Endodermal cell (in vitro differentiated cells): ENCODE measurements around the gene CENPP. TPM values are rescaled to one million over a fixed set of nuclear protein-coding genes. Genes with fewer than 3 reads are reported as not detected.
A peak's percentile ranks its signal among the peaks of the same experiment; 100 is the strongest.

Experiments
- DNase-seq: peaks from one replicate; pipeline ENCODE4 v3.0.0-alpha.2; 2017
- H3K27ac ChIP-seq: 2 replicates; pipeline ENCODE4 v1.5.1; 2013; ENCODE audit warnings: mild to moderate bottlenecking, low read depth, low read length, moderate library complexity
- H3K27me3 ChIP-seq: 2 replicates; pipeline ENCODE4 v1.6.1; 2013; ENCODE audit warnings: mild to moderate bottlenecking, low read length, moderate library complexity; ENCODE audit not compliant: insufficient read depth, control insufficient read depth, poor library complexity, severe bottlenecking
- H3K36me3 ChIP-seq: 2 replicates; pipeline ENCODE4 v1.7.0; 2013; ENCODE audit warnings: mild to moderate bottlenecking, low read length, moderate library complexity; ENCODE audit not compliant: control insufficient read depth, insufficient read depth
- H3K4me1 ChIP-seq: one replicate; pipeline ENCODE4 v1.7.0; 2013; ENCODE audit warnings: low read length; ENCODE audit not compliant: control insufficient read depth, insufficient read depth
- H3K4me3 ChIP-seq: 2 replicates; pipeline ENCODE4 v1.5.1; 2013; ENCODE audit warnings: mild to moderate bottlenecking, low read length, moderate library complexity
- H3K9ac ChIP-seq: 2 replicates; pipeline ENCODE4 v1.6.1; 2013; ENCODE audit warnings: mild to moderate bottlenecking, low read length, moderate library complexity; ENCODE audit not compliant: poor library complexity, severe bottlenecking; ENCODE audit errors: extremely low read depth
- H3K9me3 ChIP-seq: 2 replicates; pipeline ENCODE4 v1.6.1; 2013; ENCODE audit warnings: mild to moderate bottlenecking, low read length, moderate library complexity; ENCODE audit not compliant: control insufficient read depth
- H3K27ac Mint-ChIP-seq: 2 replicates; pipeline ENCODE4 v1.8.0; 2020; ENCODE audit warnings: mixed read lengths
- H3K27me3 Mint-ChIP-seq: 2 replicates; pipeline ENCODE4 v1.8.0; 2021; ENCODE audit warnings: mild to moderate bottlenecking, mixed read lengths; ENCODE audit not compliant: insufficient read depth
- H3K36me3 Mint-ChIP-seq: 2 replicates; pipeline ENCODE4 v1.8.0; 2020; ENCODE audit warnings: low read depth, mixed read lengths
- H3K4me1 Mint-ChIP-seq: 2 replicates; pipeline ENCODE4 v1.8.0; 2020; ENCODE audit warnings: mixed read lengths
- H3K4me3 Mint-ChIP-seq: 2 replicates; pipeline ENCODE4 v1.8.0; 2020; ENCODE audit warnings: mild to moderate bottlenecking, moderate library complexity, mixed read lengths
- H3K9me3 Mint-ChIP-seq: 2 replicates; pipeline ENCODE4 v1.8.0; 2020; ENCODE audit warnings: mild to moderate bottlenecking, mixed read lengths
- WGBS, 2 experiments: methylation state at CpG; one replicate each; pipeline versions ENCODE4 v1.1.5 to v1.1.7; 2013; ENCODE audit warnings: missing lambda C conversion rate in 2 of 2, mixed read lengths in 1 of 2; ENCODE audit not compliant: insufficient coverage in 1 of 2, insufficient read length in 1 of 2; 5-methylcytosine and 5-hydroxymethylcytosine counted together
- total RNA-seq, 2 donors: library from RNA; stranded (reverse); fragmentation: NEBNext Ultra II Directional in 1 of 2; extraction: Animal tissue kit (Norgen Biotek cat#: 25700) in 1 of 2; gene quantifications; 2 replicates in 1 of 2; 3 replicates in 1 of 2; pipeline ENCODE4 v1.2.1, GENCODE V29; 2021
- TF ChIP-seq, protein P1 (sequence below): fragments of 200-600 bp; sonication (generic); conservative IDR thresholded peaks from 2 replicates; pipeline ENCODE4 v1.5.0; 2021; ENCODE audit warnings: antibody characterized with exemption, mild to moderate bottlenecking

CENPP gene
- total RNA-seq, 2 donors from 2014 or later = 8.2 to 9.2 TPM

DNA sequence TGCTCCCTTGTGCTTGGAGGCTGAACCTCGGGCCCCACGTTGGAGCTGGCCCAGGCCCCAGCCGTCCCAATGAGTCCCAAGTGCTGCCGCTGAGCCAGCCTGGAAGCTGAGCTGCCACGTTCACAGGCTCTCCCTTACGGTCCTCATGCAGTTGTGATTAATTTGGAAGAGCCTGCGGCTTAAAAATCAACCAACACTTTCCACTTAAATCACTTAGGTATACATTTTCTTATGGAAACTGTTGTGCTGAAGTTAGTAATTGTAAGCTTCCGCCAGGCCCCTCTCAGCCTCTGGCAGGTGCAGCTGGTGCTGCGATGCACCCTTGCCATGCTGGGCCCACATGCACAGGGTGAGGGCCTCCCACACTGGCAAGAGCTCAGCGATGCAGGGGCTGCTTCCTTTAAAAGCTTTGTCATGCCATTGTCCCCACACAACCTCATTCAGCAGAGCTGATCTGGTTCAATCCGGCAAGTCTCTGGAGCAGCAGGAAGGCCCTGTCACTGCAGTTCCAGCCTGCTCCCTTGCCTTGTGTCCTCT lies 283.2 kb downstream of the CENPP start:
- peak overlapping the region; percentile 55 for H3K27ac Mint-ChIP-seq
- H3K9ac ChIP-seq = no peak overlapping the region

DNA sequence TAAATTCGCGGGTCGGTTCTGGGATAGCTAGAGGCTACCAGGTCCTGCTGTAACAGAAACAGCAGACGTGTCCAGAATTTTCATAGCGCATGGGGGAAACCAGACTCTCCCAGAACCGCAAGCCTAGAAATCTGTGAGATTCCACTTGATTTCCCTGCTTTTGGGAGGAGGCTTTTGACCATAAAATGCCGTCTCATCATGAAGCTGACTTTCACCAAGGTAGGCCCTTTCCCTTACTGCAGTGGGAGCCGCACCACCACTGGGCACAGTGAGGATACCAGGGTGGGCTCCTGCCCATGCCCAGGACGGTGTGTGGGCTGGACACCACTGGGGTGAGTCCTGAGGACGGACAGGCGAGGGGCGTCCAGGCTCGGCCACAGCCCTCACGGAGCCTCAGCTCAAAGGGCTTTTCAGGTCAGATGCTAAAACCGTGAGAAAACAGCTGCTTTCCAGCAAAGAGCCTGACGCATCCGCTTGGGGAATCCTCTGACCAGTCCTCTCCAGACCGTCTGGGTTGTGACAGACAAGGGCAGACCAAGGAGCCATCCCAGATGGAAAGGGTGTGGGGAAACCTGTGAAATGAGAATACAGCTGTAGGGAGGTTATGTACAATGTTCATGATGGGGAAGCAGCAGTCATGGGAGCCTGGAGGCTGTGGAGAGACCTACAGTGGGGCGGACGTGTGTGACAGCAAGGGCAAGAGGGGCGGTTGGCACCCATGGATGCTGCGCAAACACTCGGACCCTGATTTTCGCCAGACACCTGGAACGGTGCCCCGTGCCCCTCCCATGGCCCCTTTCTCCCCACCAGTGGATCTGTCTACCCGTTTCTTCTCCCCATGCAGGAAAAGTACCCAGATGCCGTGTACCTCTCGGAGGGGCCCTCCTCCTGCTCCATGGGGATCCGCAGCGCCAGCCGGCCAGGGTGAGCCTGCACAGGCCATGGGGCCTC lies 285.0 kb downstream of the CENPP start:
- Mint-ChIP-seq H3K27me3 (no peaks in the 10 kb centered on the region), H3K36me3 (peaks cover 31% of the 10 kb centered on the region), H3K27ac (peak overlapping the region; percentile 48), H3K4me1 (no peaks in the 10 kb centered on the region), H3K9me3 (peaks cover 6% of the 10 kb centered on the region), H3K4me3 (no peak overlapping the region)
- peaks cover 14% of the 10 kb centered on the region for H3K36me3 ChIP-seq
- H3K4me1 ChIP-seq = no peaks in the 10 kb centered on the region
- 92 to 95% methylated on average over 24 to 32 of the region's 32 CpGs for WGBS, 2 experiments
- H3K9ac ChIP-seq = no peak overlapping the region
- TF ChIP-seq, protein P1, sequence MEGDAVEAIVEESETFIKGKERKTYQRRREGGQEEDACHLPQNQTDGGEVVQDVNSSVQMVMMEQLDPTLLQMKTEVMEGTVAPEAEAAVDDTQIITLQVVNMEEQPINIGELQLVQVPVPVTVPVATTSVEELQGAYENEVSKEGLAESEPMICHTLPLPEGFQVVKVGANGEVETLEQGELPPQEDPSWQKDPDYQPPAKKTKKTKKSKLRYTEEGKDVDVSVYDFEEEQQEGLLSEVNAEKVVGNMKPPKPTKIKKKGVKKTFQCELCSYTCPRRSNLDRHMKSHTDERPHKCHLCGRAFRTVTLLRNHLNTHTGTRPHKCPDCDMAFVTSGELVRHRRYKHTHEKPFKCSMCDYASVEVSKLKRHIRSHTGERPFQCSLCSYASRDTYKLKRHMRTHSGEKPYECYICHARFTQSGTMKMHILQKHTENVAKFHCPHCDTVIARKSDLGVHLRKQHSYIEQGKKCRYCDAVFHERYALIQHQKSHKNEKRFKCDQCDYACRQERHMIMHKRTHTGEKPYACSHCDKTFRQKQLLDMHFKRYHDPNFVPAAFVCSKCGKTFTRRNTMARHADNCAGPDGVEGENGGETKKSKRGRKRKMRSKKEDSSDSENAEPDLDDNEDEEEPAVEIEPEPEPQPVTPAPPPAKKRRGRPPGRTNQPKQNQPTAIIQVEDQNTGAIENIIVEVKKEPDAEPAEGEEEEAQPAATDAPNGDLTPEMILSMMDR = no peak
- H3K27ac ChIP-seq = peak overlapping the region; percentile 38
- H3K27me3 ChIP-seq = no peaks in the 10 kb centered on the region
- no peaks in the 10 kb centered on the region for H3K9me3 ChIP-seq
- H3K4me3 ChIP-seq = no peak overlapping the region
- DNase-seq = no peak

More for the DNA sequence above, 283.2 kb downstream of the CENPP start:
- Histone ChIP-seq H3K27ac (peak overlapping the region; percentile 95), H3K36me3 (peaks cover 3% of the 10 kb centered on the region), H3K27me3 (no peaks in the 10 kb centered on the region), H3K4me3 (no peak overlapping the region), H3K9me3 (peaks cover 15% of the 10 kb centered on the region), H3K4me1 (no peaks in the 10 kb centered on the region)
- DNase-seq = no peak
- Mint-ChIP-seq H3K27me3 (no peaks in the 10 kb centered on the region), H3K36me3 (peaks cover 20% of the 10 kb centered on the region), H3K4me1 (no peaks in the 10 kb centered on the region), H3K9me3 (peaks cover 22% of the 10 kb centered on the region), H3K4me3 (no peak overlapping the region)
- 63 to 86% methylated on average over 6 to 11 of the region's 11 CpGs for WGBS, 2 experiments
- TF ChIP-seq, protein P1 = no peak

DNA sequence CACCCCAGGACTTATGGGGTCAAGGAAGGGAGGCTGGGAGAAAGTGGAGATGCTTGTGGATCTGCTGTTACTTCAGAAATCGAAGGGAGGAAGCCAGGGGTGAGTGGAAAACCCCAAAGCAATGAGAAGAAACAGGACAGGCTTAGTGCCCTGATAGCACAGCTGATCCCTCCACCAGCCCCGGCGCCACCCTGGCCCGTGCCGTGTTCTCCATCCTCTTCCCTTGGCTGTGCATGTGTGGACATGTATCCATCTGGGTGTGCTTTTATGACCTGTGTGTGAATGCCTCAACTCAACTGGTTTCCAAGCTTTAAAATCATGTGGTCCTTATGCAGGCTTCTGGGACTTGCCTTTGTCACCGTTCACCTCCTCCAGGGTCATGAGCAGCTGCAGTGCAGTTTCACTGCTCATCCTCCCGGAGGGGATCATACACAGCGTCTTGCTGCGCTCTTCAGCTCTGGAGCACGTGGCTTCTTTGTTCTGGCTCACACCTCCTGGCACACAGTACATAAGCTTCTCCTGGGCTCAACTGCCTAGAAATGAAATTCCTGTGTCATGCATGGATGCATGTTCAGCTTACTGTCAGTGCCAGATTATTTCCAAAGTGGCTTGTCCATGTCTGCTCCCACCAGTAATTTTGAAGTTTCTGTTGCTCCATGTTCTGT lies 286.0 kb downstream of the CENPP start:
- Mint-ChIP-seq H3K36me3 (peaks cover 41% of the 10 kb centered on the region), H3K27ac (no peak overlapping the region), H3K4me3 (no peak overlapping the region), H3K4me1 (peaks cover 5% of the 10 kb centered on the region), H3K27me3 (no peaks in the 10 kb centered on the region), H3K9me3 (no peaks in the 10 kb centered on the region)
- Histone ChIP-seq H3K4me3 (no peak overlapping the region), H3K9ac (no peak overlapping the region), H3K27me3 (no peaks in the 10 kb centered on the region), H3K4me1 (no peaks in the 10 kb centered on the region), H3K36me3 (peaks cover 24% of the 10 kb centered on the region), H3K9me3 (no peaks in the 10 kb centered on the region), H3K27ac (no peak overlapping the region)
- DNase-seq = no peak
- 90 to 94% methylated on average over 10 of the region's 10 CpGs for WGBS, 2 experiments
- TF ChIP-seq, protein P1 = no peak
